Stimulated activated CD8-positive, alpha-beta memory T cell treated with anti-CD3 and anti-CD28 coated beads, Interleukin-7, amount 100 ng/mL, for 4 hours (primary cell): Measurements from ENCODE around the gene ARL3.
A peak's percentile ranks its signal among the peaks of the same experiment; 100 is the strongest.
"Not testable (repeated sequence)": the region's sequence is repeated elsewhere in the genome, so short reads cannot be mapped to it uniquely, and the experiment has no call there.

Source experiments
- DNase-seq, 2 donors: peaks; one replicate each; pipeline ENCODE4 v3.0.0-alpha.2; 2020; ENCODE audit warnings: low read depth in 2 of 2

ARL3 gene, protein sequence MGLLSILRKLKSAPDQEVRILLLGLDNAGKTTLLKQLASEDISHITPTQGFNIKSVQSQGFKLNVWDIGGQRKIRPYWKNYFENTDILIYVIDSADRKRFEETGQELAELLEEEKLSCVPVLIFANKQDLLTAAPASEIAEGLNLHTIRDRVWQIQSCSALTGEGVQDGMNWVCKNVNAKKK

GRCh38 chr10:102713814-102714620, at the start of gene ARL3:
Gene ARL3 (minus strand): TSS chr10:102714397. CDS start chr10:102714275, 122 bp downstream.
- DNase-seq: peak; percentile 93 to 96

DNA sequence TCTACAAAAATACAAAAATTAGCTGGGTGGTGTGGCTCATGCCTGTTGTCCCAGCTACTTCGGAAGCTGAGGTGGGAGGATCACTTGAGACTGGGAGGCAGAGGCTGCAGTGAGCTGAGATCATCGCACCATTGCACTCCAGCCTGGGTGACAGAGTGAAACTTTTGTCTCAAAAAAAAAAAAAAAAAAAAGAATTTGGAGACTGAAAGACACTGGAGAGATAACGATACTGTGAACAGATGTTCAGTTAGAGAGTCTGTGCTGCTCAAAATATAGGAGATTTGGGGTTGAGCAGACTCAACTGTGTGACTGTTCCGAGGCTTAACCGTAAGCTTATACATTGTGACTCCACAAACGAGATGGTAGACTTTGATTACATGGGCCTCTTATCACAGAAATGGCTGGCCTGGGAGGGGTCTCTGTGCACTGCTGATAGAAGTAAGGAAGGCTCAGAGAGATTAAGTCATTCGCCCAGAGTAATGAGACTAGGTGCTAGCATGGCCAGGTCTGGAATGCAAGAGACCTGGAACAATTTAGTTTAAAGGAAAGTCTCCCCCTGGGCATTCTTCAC, 48.9 kb upstream of the ARL3 start:
- no peak for DNase-seq

- DNase-seq: no peak
These were observed 48.3 kb upstream of the ARL3 start for GRCh38 chr10:102762401-102763015.

DNA sequence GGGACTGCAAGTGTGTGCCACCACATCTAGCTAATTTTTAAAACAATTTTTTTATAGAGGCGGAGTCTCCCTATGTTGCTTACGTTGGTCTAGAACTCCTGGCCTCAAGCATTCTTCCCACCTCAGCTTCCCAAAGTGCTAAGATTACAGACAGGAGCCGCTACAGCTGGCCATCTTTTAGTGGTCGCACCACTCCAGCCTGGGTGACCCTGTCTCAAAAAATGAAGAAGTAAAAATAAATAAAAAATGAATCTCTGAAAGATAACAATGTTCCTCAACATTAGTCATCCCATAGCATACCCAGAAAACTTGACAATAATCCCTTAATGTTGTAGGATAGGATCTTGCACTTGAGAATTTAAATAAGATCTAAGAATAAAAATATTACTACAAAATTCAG, 47.8 kb upstream of the ARL3 start:
- DNase-seq: no peak

DNA sequence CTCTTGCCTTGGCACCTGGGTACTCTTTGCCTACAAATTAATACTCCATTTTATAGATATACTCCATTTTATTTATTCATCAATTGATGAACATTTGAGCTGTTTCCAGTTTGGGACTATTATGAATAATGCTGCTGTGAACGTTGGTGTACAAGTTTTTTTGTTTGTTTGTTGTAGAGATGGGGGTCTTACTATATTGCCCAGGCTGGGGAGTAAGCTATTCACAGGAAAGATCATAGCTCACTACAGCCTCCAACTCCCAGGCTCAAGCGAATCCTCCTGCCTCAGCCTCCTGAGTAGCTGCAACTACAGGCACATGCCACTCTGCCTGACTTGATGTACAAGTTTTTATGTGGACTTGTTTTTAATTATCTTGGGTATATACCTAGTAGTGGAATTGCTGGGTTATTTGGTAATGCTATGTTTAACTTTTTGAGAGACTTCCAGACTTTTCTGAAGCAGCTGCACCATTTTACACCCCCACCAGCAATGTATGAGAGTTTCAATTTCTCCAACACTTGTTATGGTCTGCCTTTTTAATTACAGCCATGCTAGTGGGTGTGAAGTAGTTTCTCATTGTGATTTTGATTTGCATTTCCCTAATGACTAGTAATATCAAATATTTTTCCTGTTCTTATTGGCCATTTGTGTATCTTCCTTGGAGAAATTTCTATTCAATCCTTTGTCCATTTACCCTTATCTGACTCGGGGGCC, 45.5 kb upstream of the ARL3 start:
- DNase-seq: no peak

DNA sequence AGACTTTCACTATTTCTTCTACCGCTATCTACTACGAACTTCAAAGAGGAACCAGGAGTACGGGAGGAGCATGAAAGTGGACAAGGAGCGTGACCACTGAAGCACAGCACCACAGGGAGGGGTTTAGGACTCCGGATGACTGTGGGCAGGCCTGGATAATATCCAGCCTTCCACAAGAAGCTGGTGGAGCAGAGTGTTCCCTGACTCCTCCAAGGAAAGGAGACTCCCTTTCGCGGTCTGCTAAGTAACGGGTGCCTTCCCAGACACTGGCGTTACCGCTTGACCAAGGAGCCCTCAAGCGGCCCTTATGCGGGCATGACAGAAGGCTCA, 44.7 kb upstream of the ARL3 start:
- DNase-seq: not testable (repeated sequence)

GRCh38 chr10:102758240-102758932, 44.2 kb upstream of the ARL3 start:
- no peak for DNase-seq

DNA sequence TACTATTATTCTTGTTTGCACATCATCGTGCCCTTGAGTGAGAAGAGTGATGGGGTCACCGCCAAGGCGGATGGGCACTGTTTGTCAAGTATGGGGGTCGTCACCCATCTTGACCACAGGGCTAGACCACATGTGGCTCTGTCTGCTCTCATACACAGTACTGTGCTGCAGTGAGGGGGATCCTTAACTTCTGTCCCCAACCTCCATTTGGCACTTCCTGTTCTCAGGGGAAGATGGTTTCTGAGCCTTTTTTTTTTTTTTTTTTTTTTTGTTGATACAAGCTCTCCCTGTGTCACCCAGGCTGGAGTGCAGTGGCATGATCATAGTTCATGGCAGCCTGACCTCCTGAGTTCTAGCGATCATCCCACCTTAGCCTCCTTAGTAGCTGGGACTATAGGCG, 43.1 kb upstream of the ARL3 start:
- no peak for DNase-seq

- DNase-seq: no peak
These were observed 39.5 kb upstream of the ARL3 start for GRCh38 chr10:102753718-102754117.

DNA sequence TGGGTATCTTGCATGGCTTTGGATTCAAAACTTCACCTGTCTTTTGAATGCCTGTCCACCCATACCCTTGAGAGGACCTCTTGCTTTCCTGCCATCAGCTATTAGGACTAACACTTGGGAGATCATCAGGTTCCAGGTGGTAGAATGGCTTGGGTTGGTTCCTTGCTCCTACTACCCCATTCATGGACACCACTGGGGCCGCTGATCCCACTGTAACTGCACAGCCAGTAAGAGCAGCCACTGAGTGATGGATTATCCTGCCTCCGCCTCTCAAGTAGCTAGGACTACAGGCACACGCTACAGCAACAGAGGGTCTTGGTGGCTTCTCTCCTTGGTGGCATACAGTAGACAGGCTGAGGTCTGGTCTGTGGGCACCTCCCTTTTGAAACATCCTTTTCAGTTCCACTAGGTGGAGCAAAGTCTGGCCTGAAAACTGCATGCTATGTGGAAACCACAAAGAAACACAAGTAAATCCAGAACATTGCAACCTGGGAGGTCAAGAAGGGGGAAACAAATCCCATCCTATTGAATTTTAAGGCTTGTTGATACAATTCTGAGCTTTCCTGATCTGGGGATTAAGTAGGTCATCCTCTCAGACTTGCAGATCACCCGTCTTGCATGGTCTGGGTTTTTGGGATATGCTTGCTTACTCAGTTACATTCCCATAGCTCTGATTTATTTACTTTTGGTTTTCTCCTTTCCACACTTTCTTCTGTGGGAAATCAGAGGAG, 38.9 kb upstream of the ARL3 start:
- no peak for DNase-seq

- no peak for DNase-seq
These were observed 38.2 kb upstream of the ARL3 start for GRCh38 chr10:102752266-102752930.

- no peak for DNase-seq
These were observed 31.0 kb upstream of the ARL3 start for GRCh38 chr10:102745157-102745556.

DNA sequence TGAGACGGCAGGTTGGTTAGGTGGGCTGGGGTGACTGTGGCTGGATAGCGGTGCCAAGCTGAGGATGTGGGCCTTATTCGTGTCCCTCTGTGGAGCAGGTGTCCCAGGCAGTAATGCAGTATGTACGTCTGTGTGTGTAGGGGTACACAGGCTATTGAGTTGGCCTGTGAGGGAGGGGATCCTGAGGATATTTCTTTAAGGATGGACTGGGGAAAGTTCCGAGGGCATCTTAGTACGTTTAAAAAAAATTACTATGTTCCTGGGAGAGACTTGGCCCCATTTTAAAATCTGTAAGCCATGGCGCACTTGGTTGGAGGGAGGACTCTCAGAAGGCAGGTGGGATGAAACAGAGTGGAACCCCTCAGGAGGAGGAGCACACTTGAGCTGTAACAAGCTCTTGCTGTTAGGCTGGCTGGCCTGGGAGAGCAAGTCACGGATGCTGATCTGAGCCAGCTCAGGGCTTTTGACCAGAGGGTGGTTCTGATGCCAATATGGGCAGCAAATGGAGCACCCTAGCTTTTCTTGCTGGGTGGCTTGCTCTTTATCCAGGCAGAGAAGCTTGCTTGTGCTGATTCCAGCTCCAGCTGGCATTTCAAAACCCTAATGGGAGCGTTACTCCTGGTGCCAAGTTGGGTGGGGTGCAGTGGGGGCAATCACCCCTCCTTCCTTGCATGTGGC, 30.3 kb upstream of the ARL3 start:
- DNase-seq: no peak

DNA sequence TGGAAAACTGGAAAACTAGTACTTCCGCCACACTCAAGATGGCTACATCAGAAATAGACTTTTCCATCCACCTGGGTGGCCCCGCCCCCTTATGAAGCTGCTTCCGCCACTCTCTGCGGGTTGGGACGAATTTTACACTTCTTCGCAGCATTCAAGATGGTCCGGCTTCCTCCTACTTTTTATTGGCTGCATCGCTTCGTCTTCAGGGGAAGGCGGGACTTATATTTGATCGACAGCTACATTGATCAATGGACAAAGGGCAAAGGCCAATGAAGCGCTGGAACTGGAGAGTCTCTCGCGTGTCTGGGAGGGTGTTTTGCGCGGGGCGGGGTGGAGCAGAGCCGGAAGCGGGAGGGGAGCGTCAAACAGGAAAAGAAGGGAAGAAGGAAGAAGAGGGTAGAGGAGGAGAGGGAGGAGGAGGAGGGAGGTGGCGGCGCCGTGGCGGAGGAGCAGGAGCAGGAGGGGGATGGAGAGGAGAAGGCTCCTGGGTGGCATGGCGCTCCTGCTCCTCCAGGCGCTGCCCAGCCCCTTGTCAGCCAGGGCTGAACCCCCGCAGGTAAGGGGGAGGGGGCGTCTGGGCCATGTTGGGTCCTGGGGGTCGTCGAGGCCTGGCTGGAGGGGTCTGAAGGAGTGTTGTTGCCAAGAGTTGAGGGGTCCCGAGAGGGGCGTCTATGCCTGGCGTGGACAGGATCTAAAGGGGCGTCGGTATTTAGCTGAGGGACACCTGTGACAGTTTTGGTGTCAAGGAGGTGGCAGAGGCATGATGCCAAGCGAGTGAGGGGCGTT, 29.6 kb upstream of the ARL3 start, which contains the start of gene WBP1L:
Gene WBP1L (plus strand): TSS at position 361 of the 786 bp plus-strand sequence. CDS start 106 bp downstream, at position 467.
- DNase-seq: peak; percentile 89 to 97

GRCh38 chr10:102743078-102743587, 28.9 kb upstream of the ARL3 start:
- no peak for DNase-seq

GRCh38 chr10:102742313-102742712, 28.1 kb upstream of the ARL3 start:
- not testable (repeated sequence) for DNase-seq

DNA sequence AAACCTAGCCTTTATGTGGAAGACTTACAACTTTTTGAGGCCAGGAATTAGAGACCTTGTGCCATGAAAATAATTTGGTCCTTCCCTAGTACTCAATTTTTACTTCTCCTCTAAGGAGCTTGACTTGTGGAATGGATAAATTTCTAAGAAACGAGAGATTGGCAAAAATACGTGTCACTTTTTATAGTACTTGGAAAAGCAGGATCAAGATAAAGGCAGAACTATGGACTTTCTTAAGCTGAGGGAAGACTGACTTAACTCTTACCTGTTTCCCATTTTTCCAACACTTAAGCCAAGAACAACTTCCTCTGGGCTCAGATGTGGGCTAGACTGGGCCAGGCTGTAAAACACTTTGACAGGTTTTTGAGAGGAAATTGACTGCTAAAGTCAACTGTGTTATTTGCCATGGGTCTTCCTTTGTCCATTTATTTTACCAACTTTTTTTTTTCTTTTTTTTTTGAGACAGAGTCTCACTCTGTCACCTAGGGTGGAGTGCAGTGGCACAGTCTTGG, 27.6 kb upstream of the ARL3 start:
- DNase-seq: no peak

DNA sequence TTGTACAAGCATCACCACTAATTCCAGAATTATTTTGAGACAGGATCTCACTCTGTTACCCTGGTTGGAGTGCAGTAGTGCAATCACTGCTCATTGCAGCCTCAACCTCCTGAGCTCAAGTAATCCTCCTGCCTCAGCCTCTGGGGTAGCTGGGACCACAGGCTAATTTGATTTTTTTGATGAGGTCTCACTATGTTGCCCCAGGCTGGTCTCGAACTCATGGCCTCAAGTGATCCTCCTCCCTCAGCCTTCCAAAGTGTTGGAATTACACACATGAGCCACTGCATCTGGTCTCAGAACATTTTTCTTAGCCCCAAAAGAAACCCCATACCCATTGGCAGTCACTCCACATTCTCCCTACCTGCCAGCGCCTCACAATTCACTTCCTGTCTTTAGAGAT, 26.0 kb upstream of the ARL3 start:
- DNase-seq: no peak
